CD4-positive, alpha-beta memory T cell (primary cell): ENCODE results near the gene FHAD1. TPM values are rescaled to one million over a fixed set of nuclear protein-coding genes. Genes with fewer than 3 reads are reported as not detected.

Experiments
- CTCF ChIA-PET: fragments of 350-600 bp; sonication (Branson Sonifier 250); formaldehyde crosslinking; loops from one replicate; lab custom pipeline; 2021; ENCODE audit warnings: inconsistent platforms; ENCODE audit not compliant: partially characterized antibody; lab: Charles Lee
- POLR2A ChIA-PET: fragments of 350-600 bp; sonication (Branson Sonifier 250); formaldehyde crosslinking; loops from one replicate; lab custom pipeline; 2021; ENCODE audit not compliant: partially characterized antibody; lab: Charles Lee
- DNase-seq, 5 donors: peaks; one replicate each; pipeline versions ENCODE4 v3.0.0 to v3.0.0-alpha.2; 2020 to 2022; ENCODE audit warnings: mixed read lengths in 1 of 5
- H3K27ac ChIP-seq: one replicate; pipeline ENCODE4 v1.7.0; 2013; ENCODE audit warnings: low read depth, low read length
- H3K27me3 ChIP-seq: 2 replicates; pipeline ENCODE4 v1.7.0; 2013; ENCODE audit warnings: mild to moderate bottlenecking, low read length, moderate library complexity; ENCODE audit not compliant: insufficient read depth
- H3K36me3 ChIP-seq: 2 replicates; pipeline ENCODE4 v1.7.0; 2013; ENCODE audit warnings: mild to moderate bottlenecking, low read length, moderate library complexity; ENCODE audit not compliant: insufficient read depth
- H3K4me1 ChIP-seq: 2 replicates; pipeline ENCODE4 v1.7.0; 2013; ENCODE audit warnings: mild to moderate bottlenecking, low read length, moderate library complexity; ENCODE audit not compliant: insufficient read depth
- H3K4me3 ChIP-seq, 2 donors: one replicate each; pipeline ENCODE4 v1.7.0; 2013; ENCODE audit warnings: low read length in 2 of 2, mild to moderate bottlenecking in 1 of 2
- H3K9me3 ChIP-seq, 2 donors: one replicate each; pipeline ENCODE4 v1.7.0; 2013; ENCODE audit warnings: low read length in 2 of 2, control low read depth in 1 of 2; ENCODE audit not compliant: control insufficient read depth in 1 of 2
- H3K27ac Mint-ChIP-seq, 7 donors: one replicate each; pipeline ENCODE4 v1.8.0; 2020 to 2021; ENCODE audit warnings: mixed read lengths in 7 of 7, mild to moderate bottlenecking in 6 of 7, inconsistent platforms in 3 of 7, moderate library complexity in 3 of 7
- H3K27me3 Mint-ChIP-seq, 2 donors: one replicate each; pipeline ENCODE4 v1.8.0; 2020 to 2021; ENCODE audit warnings: mixed read lengths in 2 of 2
- H3K36me3 Mint-ChIP-seq, 2 donors: one replicate each; pipeline ENCODE4 v1.8.0; 2020 to 2021; ENCODE audit warnings: mixed read lengths in 2 of 2, inconsistent platforms in 1 of 2, mild to moderate bottlenecking in 1 of 2
- H3K4me1 Mint-ChIP-seq, 4 donors: one replicate each; pipeline ENCODE4 v1.8.0; 2020 to 2021; ENCODE audit warnings: mixed read lengths in 4 of 4, mild to moderate bottlenecking in 1 of 4
- H3K4me3 Mint-ChIP-seq, 8 donors: one replicate each; pipeline ENCODE4 v1.8.0; 2020 to 2021; ENCODE audit warnings: mixed read lengths in 8 of 8, mild to moderate bottlenecking in 7 of 8, moderate library complexity in 6 of 8, inconsistent platforms in 3 of 8
- H3K9me3 Mint-ChIP-seq, 8 donors: one replicate each; pipeline ENCODE4 v1.8.0; 2020 to 2021; ENCODE audit warnings: mixed read lengths in 8 of 8, mild to moderate bottlenecking in 5 of 8, inconsistent platforms in 3 of 8, moderate library complexity in 1 of 8
- intact Hi-C: fragments of 100-400 bp; cut with micrococcal nuclease; formaldehyde crosslinking; loops from one replicate; pipeline ENCODE4 v1.15.1; 2023
- polyA plus RNA-seq, 2 donors: library from polyadenylated mRNA; unstranded; fragments of 300-500 nt; fragmentation: Illumina TruSeq; gene quantifications; one replicate each; pipeline ENCODE4 v1.2.3, GENCODE V29; 2021
- total RNA-seq, 2 experiments: library from RNA; stranded (reverse); gene quantifications; one replicate each; pipeline ENCODE4 v1.2.3, GENCODE V29; 2021

Gene FHAD1
- total and polyA plus RNA-seq, 4 experiments from 2014 or later: 0.03 TPM; not detected in 3

- DNase-seq: no peak
- Histone ChIP-seq H3K36me3 (no peaks in the 10 kb centered on the region), H3K27me3 (peaks cover 4% of the 10 kb centered on the region), H3K4me1 (no peaks in the 10 kb centered on the region), H3K4me3 (no peak overlapping the region), H3K27ac (no peak overlapping the region), H3K9me3 (no peaks in the 10 kb centered on the region)
- peaks cover 8 to 15% of the 10 kb centered on the region in 2 donors for H3K27me3 Mint-ChIP-seq
- H3K9me3 Mint-ChIP-seq: no peaks in the 10 kb centered on the region
- ChIA-PET POLR2A (no interaction called here), CTCF (no interaction called here)
- H3K4me1 Mint-ChIP-seq: no peaks in the 10 kb centered on the region
- H3K4me3 Mint-ChIP-seq: no peak overlapping the region
- intact Hi-C loops: no loop called here
- H3K36me3 Mint-ChIP-seq: no peaks in the 10 kb centered on the region
- no peak overlapping the region for H3K27ac Mint-ChIP-seq
Measured at GRCh38 chr1:15212216-15212953, 34.6 kb upstream of the FHAD1 start.

- H3K27ac ChIP-seq: no peak overlapping the region
- H3K36me3 Mint-ChIP-seq: no peaks in the 10 kb centered on the region
- DNase-seq: no peak
Measured at GRCh38 chr1:15212954-15213291, 34.1 kb upstream of the FHAD1 start.

GRCh38 chr1:15213341-15213821 lies 33.6 kb upstream of the FHAD1 start:
- Histone ChIP-seq H3K36me3 (no peaks in the 10 kb centered on the region), H3K27ac (no peak overlapping the region), H3K9me3 (no peaks in the 10 kb centered on the region), H3K27me3 (peaks cover 4% of the 10 kb centered on the region), H3K4me3 (no peak overlapping the region), H3K4me1 (no peaks in the 10 kb centered on the region)
- Mint-ChIP-seq H3K9me3 (no peaks in the 10 kb centered on the region), H3K4me1 (peaks cover 2 to 4% (median 2%) of the 10 kb centered on the region in 4 donors), H3K27me3 (peaks cover 6 to 15% of the 10 kb centered on the region in 2 donors), H3K36me3 (no peaks in the 10 kb centered on the region), H3K27ac (no peak overlapping the region), H3K4me3 (no peak overlapping the region)
- DNase-seq: no peak
- POLR2A ChIA-PET: no interaction called here
- intact Hi-C loops: no loop called here
- CTCF ChIA-PET: no interaction called here

More at GRCh38 chr1:15212954-15213291, 34.1 kb upstream of the FHAD1 start:
- no peaks in the 10 kb centered on the region for H3K9me3 ChIP-seq
- peaks cover 6 to 15% of the 10 kb centered on the region in 2 donors for H3K27me3 Mint-ChIP-seq
- H3K4me3 ChIP-seq: no peak overlapping the region
- CTCF ChIA-PET: no interaction called here
- intact Hi-C loops: no loop called here
- no peak overlapping the region for H3K27ac Mint-ChIP-seq
- peaks cover 4% of the 10 kb centered on the region for H3K27me3 ChIP-seq
- no peaks in the 10 kb centered on the region for H3K4me1 ChIP-seq
- H3K4me1 Mint-ChIP-seq: peaks cover 0 to 2% (median 0%) of the 10 kb centered on the region in 4 donors
- no peak overlapping the region for H3K4me3 Mint-ChIP-seq
- H3K9me3 Mint-ChIP-seq: no peaks in the 10 kb centered on the region
- POLR2A ChIA-PET: no interaction called here
- no peaks in the 10 kb centered on the region for H3K36me3 ChIP-seq

- no peak overlapping the region for H3K4me3 ChIP-seq
- CTCF ChIA-PET: no interaction called here
- POLR2A ChIA-PET: no interaction called here
- H3K36me3 Mint-ChIP-seq: no peaks in the 10 kb centered on the region
- H3K27ac ChIP-seq: no peak overlapping the region
- peaks cover 2 to 12% (median 5%) of the 10 kb centered on the region in 4 donors for H3K4me1 Mint-ChIP-seq
- H3K4me3 Mint-ChIP-seq: no peak overlapping the region
- no peaks in the 10 kb centered on the region for H3K9me3 ChIP-seq
- intact Hi-C loops: no loop called here
- H3K27me3 ChIP-seq: peaks cover 4% of the 10 kb centered on the region
- H3K4me1 ChIP-seq: no peaks in the 10 kb centered on the region
- DNase-seq: no peak
- H3K27me3 Mint-ChIP-seq: peaks cover 5 to 20% of the 10 kb centered on the region in 2 donors
- H3K27ac Mint-ChIP-seq: no peak overlapping the region
- no peaks in the 10 kb centered on the region for H3K36me3 ChIP-seq
- no peaks in the 10 kb centered on the region for H3K9me3 Mint-ChIP-seq
Measured at GRCh38 chr1:15214527-15214926, 32.5 kb upstream of the FHAD1 start.

GRCh38 chr1:15215116-15215515 lies 31.9 kb upstream of the FHAD1 start:
- no peaks in the 10 kb centered on the region for H3K9me3 ChIP-seq
- Mint-ChIP-seq H3K9me3 (no peaks in the 10 kb centered on the region), H3K4me3 (no peak overlapping the region), H3K4me1 (peaks cover 2 to 12% (median 5%) of the 10 kb centered on the region in 4 donors), H3K27me3 (peaks cover 7 to 18% of the 10 kb centered on the region in 2 donors), H3K27ac (no peak overlapping the region), H3K36me3 (no peaks in the 10 kb centered on the region)
- peaks cover 4% of the 10 kb centered on the region for H3K27me3 ChIP-seq
- H3K36me3 ChIP-seq: no peaks in the 10 kb centered on the region
- ChIA-PET CTCF (no interaction called here), POLR2A (no interaction called here)
- H3K4me3 ChIP-seq: no peak overlapping the region
- DNase-seq: no peak
- H3K4me1 ChIP-seq: no peaks in the 10 kb centered on the region
- H3K27ac ChIP-seq: no peak overlapping the region
- intact Hi-C loops: no loop called here

GRCh38 chr1:15217654-15218053 lies 29.4 kb upstream of the FHAD1 start:
- Mint-ChIP-seq H3K36me3 (no peaks in the 10 kb centered on the region), H3K27me3 (peaks cover 13 to 28% of the 10 kb centered on the region in 2 donors), H3K4me3 (no peak overlapping the region), H3K4me1 (peaks cover 2 to 12% (median 5%) of the 10 kb centered on the region in 4 donors), H3K9me3 (no peaks in the 10 kb centered on the region), H3K27ac (no peak overlapping the region)
- H3K4me3 ChIP-seq: no peak overlapping the region
- POLR2A ChIA-PET: no interaction called here
- intact Hi-C loops: no loop called here
- H3K27me3 ChIP-seq: peaks cover 4% of the 10 kb centered on the region
- H3K9me3 ChIP-seq: no peaks in the 10 kb centered on the region
- DNase-seq: no peak
- CTCF ChIA-PET: no interaction called here
- H3K4me1 ChIP-seq: no peaks in the 10 kb centered on the region
- no peaks in the 10 kb centered on the region for H3K36me3 ChIP-seq
- no peak overlapping the region for H3K27ac ChIP-seq

- intact Hi-C loops: no loop called here
- no peak overlapping the region for H3K4me3 Mint-ChIP-seq
- H3K27me3 ChIP-seq: no peaks in the 10 kb centered on the region
Measured at GRCh38 chr1:15218287-15219279, 28.4 kb upstream of the FHAD1 start.

More at GRCh38 chr1:15218287-15219279, 28.4 kb upstream of the FHAD1 start:
- Mint-ChIP-seq H3K27me3 (peaks cover 13 to 22% of the 10 kb centered on the region in 2 donors), H3K9me3 (no peaks in the 10 kb centered on the region), H3K27ac (peak overlapping the region in 1 of 7 donors; percentile 59), H3K36me3 (no peaks in the 10 kb centered on the region), H3K4me1 (peaks cover 2 to 12% (median 5%) of the 10 kb centered on the region in 4 donors)
- DNase-seq: no peak
- H3K4me1 ChIP-seq: no peaks in the 10 kb centered on the region
- POLR2A ChIA-PET: no interaction called here
- no peak overlapping the region for H3K4me3 ChIP-seq
- CTCF ChIA-PET: no interaction called here
- H3K27ac ChIP-seq: no peak overlapping the region
- H3K36me3 ChIP-seq: no peaks in the 10 kb centered on the region
- H3K9me3 ChIP-seq: no peaks in the 10 kb centered on the region
